ENCODE measurements around the gene BCAN. TPM values are rescaled to one million over a fixed set of nuclear protein-coding genes. Genes with fewer than 3 reads are reported as not detected.

The BCAN gene
- total RNA-seq, 1 donor from 2014 or later: 0.11 TPM

DNA sequence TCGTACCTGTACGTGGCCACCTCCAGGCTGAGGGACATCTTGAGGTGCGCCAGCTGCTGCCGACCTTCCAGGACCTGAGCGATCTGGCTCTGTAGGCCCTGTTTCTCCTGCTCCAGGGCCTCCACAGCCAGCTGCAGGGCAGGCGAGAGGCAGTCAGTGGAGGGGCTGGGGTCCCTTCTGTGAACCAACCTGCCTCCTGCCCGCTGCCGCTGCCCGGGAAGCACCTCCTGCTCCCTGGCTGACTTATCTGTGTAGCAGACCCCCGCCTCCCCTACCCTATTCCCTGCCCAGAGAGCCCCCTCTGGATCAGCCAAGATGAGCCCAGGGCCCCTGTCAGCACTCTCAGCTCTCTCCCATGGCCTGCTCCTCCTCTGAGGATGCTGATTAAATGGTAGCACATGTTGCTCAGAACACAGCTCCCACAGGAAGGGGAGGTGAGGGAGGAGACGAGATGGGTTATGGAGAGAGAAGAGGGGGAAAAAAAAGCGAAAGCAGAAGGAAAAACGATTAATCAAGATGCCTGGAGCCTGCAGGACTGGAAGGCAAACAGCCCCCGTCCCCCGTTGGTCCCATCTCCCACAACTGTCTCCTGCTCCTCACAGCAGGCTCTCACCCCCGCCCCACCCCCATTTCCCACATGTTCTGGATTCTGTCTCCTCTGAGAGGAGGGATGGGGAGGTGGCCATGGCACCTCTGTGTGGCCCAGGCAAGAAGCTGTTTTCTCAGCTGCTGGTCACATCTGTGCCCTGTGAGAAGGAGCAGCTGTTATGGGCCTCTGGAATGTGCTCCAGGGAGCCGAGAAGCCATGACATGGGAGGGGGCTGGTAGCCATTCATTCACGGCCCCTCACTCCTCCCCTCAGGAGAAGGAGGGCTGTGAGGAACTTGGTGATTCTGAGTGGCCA is 33.5 kb downstream of the BCAN start:
- peak; percentile 92 for DNase-seq (ENCODE audit: low read depth)

DNA sequence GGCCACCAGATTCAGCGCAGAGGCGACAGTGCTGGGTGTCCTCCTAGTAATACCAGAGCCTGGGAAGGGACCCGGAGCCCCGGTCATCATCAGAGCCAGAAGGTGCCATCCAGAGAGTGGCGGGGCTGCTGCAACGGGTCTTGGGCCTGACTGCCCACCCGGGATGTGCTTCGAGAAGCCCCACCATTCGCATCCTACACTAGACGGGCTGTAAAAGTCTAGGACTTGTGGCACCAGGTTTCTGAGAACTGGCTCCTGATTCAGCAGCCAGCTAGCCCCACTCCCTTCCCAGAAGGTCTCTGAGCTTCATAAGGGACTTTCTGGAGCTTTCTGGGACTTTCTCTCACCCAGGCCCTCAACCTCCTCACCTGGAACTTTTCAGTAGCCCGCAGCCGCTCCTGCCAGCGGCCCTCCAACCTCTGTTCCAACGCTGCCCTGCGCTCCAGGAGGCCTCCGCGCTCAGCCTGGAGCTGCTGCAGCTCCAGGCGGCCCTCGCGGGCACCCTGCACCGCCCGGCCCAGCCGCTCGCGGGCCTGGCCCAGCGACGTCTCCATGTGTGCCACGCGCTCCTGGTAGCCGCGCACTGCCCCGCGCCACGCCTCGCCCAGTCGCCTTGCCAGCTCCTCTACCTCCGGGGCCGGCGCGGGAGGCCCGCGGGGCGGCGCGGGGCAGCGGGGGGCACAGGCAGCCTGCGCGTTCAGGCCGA is 34.4 kb downstream of the BCAN start:
- DNase-seq (ENCODE audit: low read depth): no peak

DNA sequence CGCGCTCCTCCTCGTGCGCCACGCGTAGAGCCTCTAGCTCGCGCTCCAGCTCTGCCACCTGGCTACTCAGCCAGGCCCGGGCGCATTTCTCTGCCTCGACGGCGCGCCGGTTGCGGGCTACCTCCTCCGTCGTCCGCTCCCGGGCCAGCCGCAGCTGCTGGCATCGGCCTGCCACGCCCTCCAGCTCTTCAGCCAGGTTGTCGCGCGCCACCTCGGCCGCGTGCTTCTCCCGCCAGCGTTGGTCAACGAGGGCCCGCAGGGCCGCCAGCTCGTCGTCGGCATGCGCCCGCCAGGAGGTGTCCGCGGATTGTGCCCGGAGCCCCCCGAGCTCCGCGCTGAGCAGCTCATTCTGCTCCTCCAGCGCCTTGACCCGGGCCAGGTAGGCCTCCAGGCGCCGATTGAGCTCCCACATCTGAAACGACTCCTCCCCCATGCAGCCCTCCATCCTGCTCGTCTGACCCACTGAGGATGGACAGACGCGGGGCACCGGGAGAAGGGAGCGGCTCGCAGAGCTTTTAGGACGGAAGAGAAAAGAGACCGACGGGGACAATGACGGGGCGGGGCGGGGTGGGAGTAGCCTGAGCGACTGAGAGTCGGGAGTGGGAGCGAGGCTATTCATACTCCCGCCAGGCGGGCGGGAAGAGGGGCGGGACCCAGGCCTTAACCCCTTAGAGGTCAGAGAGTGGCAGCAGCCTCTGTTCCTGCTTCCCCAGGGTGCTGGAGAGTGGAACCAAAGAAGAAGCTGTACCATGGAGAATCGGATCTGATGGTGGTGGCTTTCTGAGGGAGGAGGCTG is 35.1 kb downstream of the BCAN start, which contains the start of gene NES:
TSS of gene NES (minus strand) at position 588 of the 796 bp plus-strand sequence. CDS start at position 445, 143 bp downstream.
- DNase-seq (ENCODE audit: low read depth): peak; percentile 93

DNA sequence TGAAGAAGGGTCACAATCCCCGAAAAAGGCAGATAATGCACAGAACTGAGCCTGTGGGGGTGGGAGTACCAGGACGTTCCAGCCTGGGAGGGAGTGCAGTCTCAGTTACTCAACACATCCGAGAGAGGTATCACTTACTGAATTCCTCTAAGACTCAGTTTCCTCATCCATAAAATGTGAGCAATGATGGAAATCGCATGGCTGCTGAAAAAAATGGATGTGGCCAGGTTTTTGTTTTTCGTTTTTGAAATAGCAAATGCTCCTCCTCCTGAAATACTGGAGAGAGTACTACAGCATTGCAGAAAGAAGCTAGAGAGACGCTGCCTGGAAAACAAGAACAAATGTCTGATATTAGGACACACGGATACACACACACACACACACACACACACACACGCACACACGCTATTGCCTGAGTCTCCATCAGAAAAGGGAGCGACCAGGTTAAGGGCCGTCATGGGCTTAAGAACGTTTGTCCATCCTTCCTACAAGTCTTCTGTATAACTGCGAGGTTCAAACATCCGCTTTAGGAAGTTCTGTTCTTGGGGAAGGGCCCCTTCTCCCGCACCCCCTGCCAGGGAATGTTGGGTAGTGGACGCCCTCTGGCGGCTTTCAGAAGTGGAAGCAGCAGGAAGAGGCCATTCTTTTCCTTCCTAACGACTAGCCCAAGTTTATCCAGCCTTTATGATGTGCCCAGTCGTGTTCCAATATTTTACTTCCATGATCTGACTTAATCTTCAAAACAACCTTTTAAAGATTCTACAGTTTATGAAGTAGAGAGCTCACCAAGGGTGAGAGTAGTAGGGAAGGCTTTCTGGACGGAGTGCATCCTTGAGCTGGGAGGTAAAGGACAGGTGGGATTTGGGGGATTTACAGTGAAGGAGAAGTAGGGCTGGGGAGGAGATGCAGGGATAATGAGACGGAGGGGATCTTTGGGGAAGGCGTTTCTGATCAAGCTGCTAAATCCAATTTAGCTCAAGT is 36.0 kb downstream of the BCAN start:
- peak; percentile 91 for DNase-seq (ENCODE audit: low read depth)

DNA sequence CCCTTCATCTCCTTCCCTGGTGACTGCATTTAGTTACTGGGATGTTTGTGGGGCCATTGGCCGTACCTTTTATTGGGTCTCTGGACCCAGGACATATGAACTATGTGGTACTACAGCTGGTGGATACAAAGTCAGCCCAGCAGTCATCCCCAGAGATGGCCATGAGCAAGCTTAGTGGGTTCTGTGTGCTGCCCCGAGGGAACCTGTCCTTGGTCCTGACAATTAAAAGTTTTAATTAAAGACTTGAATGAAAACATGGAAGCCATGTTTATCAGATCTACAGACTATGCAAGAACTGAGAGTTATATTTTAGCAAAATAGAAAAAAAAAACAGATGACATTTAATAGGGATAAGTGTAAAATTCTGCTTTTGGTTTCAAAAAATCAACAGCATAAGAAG is 38.1 kb downstream of the BCAN start:
- no peak for DNase-seq (ENCODE audit: low read depth)

DNA sequence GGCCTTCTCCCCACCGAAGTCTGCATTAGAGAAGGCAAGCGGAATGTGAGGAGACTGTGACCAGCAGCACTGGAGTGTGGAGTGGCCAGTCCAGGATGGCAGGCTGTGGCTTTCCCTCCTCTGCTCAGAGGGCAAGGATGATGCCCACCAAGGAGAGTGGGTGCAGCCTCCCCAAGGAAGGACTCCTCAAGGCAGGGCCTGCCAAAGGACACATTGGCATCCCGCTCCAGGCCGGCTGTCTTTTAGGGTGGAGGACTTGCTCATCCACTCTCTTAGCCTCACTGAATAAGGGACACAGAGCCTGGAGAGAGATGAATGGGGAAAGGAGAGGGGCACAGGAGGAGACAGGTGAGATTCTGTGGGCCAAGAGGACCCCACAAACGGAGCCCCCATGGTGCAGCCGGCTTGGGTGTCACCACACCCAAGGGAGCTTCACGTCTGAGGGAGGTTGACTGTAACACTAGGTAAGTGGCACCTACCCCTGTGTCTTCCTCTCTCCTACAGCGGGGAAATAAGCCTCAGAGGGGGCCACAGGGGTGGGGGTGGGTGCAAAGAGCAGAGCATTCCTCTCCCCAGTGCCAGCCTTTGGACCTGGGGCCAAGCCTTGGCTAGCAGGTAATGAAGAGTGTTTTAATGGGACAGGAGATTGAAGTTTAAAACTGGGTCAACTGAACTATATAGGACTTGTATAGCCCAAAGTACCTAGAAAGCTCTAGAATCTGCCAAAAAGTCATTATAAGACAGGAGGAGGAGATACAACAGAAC is 39.5 kb downstream of the BCAN start:
- no peak for DNase-seq (ENCODE audit: low read depth)

DNA sequence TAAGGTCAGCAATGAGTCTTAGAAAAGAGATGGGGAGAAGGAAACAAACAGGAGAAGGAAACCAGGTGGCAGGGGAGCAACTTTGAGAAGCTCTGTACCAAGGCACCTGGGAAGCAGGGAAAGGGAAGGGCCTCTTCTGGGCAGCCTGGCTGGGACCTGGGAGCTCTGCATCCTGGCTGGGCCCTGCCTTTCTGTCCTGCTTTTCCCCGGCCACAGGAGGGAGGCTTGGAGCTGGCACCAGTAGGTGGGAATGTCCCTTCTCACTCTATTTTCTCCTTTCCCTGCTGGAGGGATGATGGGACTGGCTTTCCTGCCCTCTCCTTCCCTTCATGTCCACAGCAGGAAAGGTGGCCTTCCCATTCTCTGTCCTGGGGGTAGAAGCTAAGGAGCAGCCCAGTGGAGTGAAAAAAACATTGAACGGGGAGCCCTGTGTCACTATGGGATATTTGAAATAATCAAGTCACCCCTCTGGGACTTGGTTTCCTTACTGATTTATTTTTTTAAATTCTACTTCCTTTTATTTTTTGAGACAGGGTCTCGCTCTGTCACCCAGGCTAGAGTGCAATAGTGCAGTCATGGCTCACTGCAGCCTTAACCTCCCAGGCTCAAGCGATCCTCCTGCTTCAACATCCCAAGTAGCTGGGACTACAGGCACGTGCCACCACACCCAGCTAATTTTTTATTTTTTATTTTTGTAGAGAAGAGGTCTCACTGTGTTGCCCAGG is 40.4 kb downstream of the BCAN start:
- peak; percentile 26 for DNase-seq (ENCODE audit: low read depth)

DNA sequence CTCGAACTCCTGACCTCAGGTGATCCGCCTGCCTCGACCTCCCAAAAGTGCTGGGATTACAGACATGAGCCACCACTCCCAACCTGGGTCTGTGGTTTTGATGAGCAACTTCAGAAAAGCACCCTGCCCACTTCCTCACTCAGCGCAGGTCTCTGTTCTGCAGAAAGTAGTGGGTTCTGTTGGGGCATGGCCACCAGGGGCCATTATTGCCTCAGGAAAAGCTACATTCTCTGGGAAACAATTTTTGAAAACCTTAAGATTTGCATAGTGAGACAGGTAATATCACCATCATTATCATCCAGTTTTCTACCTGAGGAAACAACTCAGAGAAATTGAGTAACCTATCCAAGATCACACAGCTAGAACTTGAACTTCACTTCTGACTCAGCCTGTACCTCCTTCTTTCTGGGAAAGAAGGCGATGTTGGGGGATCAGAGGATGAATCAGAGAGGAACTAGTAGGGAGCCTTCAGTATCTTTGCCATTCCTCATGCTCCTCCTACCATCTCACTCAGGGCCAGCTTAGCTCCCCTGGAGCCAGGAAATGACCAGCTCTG is 42.4 kb downstream of the BCAN start:
- DNase-seq (ENCODE audit: low read depth): no peak

DNA sequence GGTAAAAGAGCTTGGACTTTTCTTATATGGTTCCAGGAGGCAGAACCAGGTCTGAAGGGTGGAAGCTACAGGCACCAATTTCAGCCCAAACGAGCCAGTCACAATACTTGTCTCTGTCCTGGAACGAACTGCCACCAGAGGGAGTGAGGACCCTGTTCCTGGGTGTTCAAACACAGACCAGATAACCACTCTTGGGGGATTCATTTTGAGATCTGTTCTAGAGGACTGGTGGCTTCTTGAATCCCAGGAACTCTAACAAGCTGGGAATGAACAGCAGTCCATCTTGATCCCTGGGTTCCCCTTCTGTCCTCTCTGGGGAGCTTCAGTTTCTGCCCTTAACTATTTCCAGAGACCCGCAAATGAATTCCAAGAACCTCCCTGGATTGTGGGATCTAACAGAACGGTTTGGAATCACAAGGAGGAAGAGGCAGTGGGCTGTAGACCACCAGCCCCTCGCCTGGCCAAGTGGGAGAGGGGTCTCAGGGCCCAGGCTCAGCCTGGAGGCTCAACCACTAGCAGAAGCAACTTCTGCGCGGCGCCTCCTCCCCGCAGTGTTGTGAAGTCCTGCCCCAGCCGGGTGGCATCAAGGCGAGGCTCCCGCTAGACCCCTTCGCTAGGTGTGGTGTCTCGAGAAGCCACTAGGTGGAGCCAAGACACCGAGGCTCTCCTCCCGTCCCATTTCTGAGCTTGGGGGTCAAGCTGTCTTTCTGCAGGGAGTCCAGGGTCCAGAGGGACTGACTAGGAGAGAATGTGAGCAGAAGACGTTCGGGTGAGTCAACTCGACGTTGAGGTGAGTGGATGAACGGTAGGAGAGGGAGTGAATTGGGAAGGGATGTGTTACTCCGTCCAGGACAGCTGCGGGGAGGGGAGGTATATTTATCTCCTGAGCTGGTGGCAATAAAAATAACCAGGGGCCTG is 47.4 kb downstream of the BCAN start:
- peak; percentile 91 for DNase-seq (ENCODE audit: low read depth)

DNA sequence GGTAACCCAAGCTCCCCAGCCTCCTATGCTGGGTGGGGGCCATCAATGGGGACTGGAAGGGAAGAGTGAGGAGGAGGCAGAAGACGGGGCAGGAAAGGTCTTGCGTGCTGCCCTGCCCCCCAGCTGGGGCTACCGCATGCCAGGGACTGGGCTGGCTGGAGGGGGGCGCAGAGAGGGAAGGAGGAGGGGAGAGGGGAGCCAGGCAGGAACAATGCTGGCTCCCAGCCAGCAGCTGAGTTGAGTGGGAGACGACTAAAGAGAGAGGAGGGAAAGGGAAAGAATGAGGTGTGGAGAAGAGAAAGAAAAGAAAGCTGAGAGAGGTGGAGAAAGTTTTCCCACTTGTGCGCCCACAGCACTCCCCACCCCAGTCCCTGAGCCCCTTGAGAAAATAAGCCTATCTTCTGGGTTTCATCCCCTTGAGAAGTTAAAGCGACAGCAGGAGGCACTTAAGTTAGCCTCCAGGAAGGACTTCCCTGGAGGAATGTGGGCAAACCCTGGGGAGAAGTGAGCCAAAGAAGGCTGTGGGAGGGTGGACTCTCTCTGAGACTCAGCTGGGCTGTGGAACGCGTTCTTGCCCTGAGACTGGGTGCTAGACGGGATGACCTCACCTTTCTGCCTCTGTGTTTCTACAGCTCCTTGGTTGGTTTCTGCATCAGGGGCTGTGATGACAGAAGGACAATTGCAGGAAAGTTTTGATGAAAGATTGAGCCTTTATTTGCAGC is 48.2 kb downstream of the BCAN start:
- DNase-seq (ENCODE audit: low read depth): peak; percentile 29

DNA sequence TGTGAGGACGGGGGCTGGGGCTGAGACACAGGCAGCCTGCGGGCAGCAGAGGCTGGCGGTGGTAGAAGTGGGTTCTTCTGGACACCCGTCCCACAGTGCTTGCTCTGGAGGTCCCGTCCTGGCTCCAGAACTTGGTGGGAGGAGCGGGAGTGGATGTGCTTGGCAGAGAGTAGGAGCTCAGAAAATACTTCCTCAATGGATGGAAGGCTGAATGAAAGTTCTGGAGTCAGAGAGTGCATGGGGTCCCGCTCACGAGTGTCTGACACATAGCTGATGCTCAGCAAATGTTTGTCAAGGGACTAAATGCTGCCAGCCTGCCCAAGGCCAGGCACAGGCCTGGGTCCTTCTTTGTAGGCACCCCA is 48.7 kb downstream of the BCAN start:
- DNase-seq (ENCODE audit: low read depth): no peak

DNA sequence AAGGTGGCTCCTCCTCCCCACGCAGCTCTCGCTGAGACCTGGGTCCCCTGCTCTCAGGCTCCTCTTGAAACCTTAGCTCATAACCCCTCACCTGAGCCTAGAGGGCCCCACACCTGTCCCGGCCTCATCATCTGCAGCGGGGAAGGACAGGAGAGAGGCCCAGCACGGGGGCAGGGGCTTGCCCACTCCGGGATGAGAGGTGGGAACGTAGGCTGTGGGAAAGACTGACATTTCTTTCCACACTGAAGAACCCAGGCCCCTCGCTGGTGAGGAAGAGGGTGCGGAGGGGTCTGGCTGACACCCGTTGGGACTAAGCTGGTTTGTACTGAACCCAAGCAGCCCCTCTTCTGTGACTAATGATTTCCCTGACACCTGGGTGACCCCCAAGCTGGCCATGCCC is 49.3 kb downstream of the BCAN start:
- no peak for DNase-seq (ENCODE audit: low read depth)

DNA sequence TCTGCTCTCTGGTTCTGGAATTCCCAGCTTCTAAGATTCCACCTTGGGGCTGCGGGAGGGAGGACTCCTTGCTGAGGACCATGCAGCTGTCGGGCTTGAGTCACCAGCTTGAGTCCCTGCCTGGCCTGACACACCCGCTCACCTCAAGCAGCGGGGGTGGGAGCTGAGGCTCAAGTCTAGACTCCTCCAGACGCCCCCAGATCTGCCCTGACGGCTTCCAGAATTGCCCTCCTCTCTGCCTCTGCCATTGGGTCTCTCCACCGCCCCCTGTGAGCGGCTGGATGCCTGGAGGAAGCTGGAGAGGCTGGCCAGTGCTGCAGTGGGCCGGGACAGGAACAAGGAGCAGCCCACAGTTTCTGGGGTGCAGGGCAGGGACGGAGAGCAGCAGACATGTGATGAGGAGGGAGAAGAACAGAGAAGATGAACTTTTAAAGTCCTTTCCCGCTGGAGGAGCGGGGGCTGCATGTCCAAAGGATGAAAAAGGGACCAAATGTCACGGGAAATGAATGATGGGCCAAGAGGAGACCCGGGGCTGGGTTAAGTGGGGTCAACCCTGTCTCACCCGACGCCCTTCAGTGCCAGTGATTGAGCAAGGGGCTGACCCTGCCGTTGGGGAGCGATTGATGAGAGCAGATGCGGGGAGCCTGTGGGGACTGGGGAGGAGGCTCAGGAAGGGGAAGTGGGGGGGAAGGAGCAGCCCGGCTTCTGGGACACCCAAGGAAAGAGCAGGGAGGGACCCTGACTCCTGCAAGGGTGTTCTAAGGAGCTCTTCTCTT is 49.9 kb downstream of the BCAN start:
- DNase-seq (ENCODE audit: low read depth): peak; percentile 87

DNA sequence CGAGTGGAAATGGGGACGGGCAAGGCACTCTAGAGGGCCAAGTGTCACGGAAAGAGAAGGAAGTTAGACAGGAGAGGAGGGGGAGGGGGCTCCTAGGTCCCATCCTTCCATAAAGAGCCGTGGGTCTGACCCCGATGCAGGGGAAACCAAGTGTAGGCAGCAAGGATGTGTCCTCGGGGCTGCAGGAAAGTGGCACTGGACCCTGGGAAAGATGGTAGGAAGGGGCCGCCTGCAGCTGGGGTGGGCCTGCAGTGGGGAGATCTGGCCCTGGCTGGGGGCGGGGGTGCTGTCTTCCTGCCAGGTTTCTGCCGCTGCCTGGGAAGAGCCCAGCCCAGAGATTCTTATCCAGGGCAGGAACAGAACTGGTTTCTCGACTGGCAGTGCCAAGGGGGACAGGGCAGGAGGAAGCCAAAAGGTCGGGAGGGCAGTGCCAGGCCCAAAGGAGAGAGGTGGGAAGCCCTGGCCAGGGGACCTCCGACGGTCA is 50.6 kb downstream of the BCAN start:
- DNase-seq (ENCODE audit: low read depth): no peak

DNA sequence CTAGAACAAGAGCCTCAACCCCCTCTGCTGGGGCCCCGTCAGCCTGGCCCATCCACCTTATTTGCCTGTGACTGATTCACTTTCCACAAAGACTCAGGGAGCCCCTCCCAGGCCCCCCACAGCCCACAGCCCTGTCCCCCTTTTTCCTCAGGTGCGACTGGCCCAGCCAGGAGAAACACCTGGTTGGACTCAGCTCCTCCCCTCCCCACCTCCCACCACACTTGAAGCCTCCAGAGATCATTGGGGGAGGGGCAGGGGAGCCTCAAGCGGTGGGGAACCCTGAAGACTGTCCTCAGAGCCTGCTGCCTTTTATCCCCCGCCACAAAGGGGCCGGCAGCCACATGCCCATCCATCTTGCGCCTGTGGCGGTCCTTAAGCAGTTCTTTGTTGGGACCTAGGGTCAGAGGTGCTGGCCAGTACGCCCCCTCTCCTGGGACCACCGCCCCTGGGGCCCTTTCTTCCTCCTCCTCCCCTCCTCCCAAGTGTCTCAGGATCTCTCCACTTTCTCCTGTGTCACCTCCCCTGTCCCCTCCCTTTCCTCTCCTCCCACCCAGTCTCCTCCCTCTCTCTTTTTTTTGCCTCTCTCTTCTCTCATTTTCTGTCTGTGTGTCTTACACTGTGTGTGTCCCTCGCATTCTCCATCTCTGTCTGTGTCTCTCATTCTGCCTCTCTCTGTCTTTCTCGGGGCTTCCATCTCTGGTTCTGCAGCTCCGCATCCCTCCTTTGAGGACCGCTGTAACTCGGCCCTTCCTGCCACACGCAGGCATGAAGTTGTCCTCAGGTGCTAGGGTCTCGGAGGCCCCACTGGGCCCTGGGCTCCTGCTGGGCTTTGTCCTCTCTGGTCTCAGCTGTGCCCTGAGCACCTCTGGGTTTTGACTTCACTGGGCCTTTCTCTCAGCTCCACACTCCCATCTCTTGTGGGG is 51.3 kb downstream of the BCAN start:
- DNase-seq (ENCODE audit: low read depth): no peak

Measured in myocyte (in vitro differentiated cells).